Activated T-helper 1 cell treated with anti-CD3 and anti-CD28 coated beads, Interleukin-2, amount 50 U/mL, for 16 hours (primary cell): ENCODE results near the gene NPTX1.
"Not testable (repeated sequence)": the region's sequence is repeated elsewhere in the genome, so short reads cannot be mapped to it uniquely, and the experiment has no call there.

Experiments used
- DNase-seq, 2 donors: peaks; one replicate each; pipeline ENCODE4 v3.0.0-alpha.2; 2020; ENCODE audit warnings: low read depth in 1 of 2, low spot score in 1 of 2

Gene NPTX1, protein sequence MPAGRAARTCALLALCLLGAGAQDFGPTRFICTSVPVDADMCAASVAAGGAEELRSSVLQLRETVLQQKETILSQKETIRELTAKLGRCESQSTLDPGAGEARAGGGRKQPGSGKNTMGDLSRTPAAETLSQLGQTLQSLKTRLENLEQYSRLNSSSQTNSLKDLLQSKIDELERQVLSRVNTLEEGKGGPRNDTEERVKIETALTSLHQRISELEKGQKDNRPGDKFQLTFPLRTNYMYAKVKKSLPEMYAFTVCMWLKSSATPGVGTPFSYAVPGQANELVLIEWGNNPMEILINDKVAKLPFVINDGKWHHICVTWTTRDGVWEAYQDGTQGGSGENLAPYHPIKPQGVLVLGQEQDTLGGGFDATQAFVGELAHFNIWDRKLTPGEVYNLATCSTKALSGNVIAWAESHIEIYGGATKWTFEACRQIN

DNA sequence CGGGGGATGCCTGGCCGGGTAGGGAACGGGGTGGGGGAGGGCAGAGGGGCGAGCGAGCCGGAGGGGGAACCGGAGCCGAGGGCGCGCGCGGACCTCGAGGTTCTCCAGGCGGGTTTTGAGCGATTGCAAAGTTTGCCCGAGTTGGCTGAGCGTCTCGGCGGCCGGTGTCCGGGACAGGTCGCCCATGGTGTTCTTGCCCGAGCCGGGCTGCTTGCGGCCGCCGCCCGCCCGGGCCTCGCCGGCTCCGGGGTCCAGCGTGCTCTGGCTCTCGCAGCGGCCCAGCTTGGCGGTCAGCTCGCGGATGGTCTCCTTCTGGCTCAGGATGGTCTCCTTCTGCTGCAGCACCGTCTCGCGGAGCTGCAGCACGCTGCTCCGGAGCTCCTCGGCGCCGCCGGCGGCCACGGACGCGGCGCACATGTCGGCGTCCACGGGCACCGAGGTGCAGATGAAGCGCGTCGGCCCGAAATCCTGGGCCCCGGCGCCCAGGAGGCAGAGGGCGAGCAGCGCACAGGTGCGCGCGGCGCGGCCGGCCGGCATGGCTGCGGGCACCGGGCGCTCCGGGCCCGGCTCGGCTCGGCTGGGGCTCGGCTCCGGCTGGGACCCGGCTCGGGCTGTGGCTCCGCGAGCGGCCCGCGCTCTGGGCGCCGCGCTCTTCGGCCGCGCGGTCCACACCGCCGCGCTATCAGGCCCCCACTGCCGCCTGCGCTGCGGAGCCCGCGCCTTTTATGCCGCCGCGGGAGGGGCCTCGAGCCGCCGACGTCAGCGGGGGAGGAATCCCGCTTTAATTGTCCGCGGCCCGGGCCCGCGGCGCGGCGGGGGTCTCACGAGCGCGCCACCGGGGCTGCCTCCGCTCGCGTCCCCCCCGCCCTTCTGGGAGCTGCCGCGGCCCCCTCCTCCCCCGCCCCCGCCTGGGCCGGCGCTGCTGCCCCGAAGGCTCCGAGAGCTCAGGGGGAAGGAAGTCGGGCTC lies at the start of gene NPTX1:
Gene NPTX1 (minus strand): TSS at position 698 of the 967 bp plus-strand sequence. CDS start 161 bp downstream, at position 537.
- no peak for DNase-seq

DNA sequence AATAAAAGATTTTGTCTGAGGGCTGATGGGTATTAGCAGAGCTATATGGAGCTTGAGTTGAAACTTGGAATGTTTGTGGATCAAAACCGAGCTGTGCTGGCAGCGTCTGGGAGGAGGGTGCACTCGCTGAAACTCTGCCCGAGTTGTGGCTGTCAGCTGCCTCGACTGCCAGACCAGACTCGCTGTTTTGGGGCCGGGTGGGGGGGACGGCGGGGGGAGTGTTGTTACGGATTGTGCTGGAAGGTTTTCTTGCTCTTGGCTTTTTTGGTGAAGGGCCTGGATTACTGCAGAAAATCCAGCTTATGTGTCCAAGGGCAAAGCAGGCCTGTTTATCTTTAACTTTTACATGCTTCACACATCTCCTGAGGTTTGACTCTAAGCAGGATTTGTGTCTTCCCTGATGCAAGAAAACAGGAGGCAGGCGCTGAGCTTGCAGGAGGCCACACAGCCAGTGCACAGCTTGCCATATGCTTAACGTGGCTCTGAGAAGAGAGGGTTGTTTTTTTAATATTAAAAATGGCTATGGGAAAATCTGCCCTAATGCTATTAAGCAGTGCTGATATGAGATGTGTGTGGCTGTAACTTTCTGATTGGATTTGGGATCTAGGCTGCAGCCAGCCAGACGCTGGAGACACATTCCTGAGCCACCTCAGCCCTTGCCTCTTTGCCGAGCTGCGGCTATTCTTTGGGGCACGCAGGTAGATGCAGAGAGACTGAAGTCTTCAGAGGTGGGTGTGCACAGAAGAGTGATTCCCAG lies 47.7 kb upstream of the NPTX1 start:
- DNase-seq, result no peak

DNA sequence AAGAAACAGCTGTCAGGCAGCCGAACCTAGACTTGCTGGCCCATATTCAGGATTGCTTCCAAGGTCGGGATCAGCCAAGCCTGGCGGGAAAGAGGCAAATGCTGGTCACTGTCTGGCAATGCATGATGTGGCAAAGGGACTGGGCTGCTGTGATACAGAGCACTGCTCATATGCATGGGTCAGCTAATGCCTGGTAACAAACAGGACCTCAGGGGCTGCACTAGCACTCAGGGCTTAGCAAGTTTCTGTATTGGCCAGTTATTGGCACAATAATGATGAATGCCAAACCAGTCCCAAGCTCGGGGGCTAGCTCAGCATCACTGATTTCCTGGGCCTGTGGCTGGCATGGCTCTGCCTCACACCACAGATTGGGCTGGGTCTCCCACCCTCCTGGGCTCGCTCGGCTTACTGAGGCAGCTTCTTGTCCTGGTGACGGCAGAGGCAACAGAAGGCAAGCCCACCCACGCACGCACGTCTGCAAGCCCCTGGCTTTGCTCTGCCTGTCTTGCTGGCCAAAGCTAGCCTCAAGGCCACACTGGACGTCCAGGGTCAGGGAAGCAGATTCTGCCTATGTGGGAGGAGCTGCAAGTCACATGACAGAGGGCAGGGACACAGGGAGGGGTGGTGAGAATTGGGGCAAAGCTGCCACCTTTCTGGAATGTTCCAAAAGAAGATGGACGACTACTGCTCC lies 46.8 kb upstream of the NPTX1 start:
- no peak for DNase-seq

DNA sequence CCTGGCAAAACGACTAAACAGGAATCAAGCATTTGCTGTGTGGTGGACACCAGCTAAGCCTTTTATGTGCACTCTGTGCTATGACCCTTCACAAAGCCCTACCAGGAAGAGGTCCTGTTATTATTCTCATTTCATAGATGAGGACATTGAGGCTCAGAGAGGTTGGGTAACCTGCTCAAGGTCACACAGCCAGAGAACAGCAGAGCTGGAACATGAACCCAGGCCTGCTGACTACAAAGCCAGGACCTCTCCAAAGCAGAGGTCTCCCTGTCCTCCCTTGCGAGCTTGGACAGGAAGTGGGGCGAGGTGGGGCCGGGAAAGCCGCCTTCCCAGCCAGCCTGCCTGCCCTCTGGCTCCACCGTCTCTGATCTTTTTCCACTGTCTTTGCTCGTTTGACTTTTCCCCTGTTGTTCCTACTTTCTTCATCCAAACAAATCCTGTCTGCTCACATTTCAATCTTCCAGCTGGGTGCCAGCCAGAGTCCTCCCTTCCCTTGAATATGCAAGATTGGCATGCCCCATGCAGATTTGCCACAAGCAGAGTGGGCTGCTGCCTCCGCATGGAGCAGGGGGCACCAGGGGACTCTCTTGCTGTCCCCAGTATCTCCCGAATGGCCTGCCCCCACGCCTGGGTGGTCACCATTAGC lies 44.5 kb upstream of the NPTX1 start:
- DNase-seq, result no peak

DNA sequence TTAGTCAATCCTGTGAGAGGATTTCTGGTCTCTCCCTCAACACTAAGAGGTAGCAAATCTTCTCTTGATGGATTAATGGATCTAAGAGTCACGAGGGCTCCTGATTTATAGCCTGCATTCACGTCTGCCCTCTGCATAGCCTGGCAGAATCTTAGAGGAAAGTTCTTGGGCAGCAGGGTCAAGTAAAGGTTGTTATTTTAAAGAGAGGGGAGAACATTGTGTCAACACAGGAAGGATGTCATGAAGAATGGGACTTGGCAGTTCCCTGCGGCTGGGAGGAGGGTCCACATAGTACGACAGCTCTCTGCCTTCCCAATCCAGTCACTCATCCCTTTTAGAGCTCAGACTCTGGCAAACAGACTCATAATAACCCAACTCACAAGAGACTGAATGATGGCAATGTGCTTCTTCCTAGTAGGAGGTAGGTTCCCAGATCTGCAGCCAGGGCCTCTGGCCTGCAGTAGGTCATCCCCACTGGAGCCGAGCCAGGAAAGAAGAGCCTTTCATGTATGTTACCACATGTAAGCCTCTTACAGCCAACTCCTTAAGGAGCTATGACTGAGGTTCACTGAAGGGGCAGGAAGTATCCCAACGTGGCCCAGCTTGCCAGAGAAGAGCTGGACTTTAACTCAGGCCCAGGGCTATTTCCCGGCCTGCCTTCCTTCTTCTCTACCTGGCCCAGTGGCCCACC lies 42.8 kb upstream of the NPTX1 start:
- DNase-seq, result no peak

DNA sequence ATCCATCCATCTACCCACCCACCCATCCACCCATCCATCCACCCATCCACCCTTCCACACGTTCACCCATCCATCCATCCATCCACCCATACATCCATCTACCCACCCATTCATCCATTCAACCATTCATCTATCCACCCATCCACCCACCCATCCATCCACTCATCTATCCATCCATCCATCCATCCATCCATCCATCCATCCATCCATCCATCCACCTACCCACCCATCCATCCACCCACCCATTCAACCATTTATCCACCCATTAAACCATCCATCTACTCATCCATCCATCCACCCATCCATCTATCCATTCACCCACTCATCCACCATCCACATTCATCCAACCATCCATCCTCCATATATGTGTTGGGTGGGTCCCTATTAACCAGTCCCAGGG lies 42.0 kb upstream of the NPTX1 start:
- no peak for DNase-seq

DNA sequence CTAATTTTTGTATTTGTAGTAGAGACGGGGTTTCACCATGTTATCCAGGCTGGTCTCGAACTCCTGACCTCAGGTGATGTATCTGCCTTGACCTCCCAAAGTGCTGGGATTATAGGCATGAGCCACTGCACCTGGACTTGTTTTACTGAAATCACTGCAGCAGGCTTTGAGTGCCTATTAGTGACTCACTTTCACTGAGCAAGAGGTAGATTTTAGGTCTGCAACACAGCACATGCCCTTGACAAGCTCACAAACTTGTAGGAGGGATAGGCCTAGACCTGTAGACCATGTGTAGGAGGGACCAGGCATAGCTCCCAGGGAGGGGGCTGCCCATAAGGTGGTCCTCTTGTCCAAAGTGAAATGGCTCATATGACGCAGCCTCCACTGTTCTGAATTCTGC lies 41.2 kb upstream of the NPTX1 start:
- no peak for DNase-seq

DNA sequence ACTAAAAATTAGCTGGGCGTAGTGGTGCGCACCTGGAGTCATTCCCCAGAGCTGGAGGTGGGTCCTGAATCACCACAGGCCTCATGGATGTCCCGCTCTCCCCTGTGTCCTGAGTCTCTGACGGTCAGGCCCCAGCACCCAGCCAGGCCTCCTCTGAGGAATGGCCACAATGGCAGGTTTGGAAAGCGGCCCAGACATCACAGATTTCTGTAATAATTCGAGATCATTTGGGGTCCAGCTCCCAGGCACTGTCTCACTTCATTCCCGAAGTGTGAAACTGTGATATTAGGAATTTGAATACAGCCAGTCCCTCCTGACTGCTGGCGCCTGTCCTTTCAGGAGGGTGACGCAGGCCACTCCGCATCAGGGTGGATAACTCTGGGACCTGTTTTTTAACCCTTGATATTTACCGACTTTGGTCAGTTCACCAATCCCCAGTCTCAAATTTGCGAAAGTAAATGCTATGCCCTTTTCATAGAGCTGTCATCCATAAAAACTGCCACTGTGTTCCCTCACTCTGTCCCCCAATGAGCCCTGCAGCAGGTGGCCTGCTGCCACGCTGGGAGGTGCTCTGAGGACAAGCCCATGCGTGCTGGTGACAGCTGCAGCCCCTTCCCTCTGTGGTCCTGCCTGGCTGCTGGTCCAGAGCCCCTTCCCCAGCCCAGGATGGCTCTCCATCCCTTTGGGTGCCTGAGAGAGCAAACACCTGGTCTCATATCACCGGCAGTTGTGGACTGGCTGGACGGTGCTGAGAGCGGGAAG lies 39.9 kb upstream of the NPTX1 start:
- no peak for DNase-seq

DNA sequence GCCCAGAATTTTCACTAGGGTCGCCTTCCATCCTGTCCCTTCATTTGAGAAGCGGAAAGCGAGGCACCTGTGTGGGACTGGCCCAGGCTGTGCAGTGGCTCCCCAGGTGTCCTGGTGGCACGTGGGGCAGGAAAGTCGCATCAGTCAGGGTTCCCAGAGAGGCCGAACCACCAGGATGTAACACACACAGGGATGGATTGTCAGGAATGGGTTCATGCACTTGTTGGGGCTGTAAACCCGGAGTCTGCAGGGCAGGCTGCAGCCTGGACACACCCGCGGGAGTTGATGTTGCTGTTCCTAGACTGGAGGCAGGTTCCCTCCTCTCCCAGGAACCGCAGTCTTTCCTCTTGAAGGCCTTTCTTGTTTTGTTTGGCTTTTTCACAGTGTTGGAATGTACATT lies 37.5 kb upstream of the NPTX1 start:
- no peak for DNase-seq

DNA sequence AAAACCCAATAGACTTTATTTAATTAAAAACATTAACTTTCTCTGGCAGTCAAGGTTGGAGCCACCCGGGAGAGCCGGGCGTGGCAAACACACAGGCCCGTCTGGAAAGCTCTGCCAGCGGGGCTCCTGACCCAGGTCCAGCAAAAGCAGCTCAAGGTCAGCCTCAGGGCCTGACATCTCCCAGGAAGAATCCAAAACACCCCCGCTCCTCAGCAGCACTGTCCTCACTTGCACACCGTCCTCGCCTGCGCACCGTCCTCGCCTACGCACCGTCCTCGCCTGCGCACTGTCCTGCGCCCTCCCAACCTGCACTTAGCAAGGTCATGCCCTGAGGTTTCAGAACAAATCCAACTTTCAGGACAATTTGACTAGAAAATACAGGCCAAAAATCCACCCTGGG lies 36.8 kb upstream of the NPTX1 start:
- DNase-seq, result no peak

DNA sequence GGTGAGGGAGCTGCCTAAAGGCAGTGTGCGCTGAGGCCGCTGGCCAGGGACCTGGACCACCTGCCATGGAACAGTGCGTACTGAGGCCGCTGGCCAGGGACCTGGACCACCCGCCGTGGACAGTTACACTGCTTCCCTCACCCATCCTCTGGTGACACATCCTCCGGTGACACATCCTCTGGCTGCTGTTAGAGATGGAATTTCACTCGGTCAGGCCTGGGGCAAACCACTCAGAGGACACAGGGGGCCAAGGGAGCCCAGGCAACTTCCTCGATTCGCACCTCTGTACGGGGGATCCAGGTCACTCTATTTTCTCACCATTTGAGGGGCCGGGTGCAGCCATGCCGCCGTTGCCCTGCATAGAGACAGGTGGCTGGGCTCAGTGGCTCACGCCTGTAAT lies 35.8 kb upstream of the NPTX1 start:
- DNase-seq, result no peak

DNA sequence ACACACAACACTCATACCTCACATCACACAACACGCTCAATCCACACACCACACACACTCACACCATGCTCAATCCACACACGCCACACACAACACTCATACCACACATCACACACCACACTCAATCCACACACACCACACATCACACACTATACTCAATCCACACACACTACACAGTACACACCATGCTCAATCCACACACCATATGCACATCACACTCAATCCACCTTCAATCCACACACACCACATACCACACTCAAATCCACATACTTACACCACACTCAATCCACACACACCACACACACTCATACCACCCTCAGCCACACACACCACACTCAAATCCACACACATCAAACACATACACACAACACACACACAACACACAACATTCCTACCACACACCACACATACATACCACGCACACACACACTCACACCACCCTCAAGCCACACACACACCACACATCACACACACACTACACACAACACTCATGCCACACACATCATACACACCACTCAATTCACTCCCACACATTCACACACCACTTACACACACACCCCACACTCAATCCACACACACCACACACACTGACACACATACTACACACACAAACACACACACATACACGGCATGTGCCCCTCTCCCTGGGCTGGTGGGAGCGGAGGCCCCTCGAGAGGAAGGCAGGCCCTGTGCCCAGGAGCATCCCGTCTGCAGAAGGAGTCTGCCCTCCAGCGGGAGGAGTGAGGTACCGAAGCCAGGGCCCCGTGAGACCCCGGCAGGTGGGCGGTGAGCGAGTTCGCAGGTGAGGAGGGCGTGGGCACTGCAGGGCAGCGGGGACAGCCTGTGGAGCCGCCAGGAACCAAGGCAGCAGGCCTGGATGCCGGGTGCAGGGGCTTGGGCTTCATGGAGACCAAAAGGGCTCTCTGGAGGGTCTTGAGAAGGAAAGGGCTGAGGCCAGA lies 35.1 kb upstream of the NPTX1 start:
- no peak for DNase-seq

DNA sequence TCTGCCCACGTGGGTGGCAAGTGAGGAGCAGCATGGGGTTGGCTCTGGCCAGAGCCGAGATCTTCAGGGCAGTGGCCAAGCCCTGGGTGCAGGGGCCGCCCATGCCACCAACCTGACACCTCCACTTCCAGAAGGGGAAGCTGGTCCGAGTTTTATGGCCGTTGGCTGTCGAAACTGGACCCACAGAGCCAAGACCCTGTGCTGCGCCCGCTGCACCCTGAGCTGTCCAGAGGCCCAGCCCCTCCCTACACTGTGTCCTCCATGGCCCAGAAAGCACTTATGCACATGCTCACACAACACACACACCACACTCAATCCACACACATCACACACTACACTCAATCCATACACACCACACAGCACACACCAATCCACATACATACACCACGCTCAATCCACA lies 34.4 kb upstream of the NPTX1 start:
- no peak for DNase-seq

DNA sequence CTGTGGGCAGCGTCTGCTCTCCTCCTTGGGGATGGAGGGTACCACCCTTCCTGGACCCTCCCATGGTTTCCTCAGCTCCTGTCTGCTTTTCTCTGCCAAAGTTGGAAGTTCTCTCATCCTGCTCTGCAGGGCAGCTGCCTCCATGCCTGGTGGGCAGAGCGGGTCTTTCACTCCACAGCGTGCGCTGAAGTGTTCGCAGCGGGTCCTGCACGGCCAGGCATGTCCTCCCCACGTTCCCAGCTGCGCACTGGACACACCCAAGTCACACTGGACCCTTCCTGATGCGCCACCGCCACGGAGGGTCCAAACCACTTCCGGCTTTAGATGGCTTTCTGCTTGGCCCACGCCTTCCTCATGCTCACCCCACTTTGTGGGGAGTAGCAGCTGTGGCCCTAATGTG lies 33.7 kb upstream of the NPTX1 start:
- no peak for DNase-seq

DNA sequence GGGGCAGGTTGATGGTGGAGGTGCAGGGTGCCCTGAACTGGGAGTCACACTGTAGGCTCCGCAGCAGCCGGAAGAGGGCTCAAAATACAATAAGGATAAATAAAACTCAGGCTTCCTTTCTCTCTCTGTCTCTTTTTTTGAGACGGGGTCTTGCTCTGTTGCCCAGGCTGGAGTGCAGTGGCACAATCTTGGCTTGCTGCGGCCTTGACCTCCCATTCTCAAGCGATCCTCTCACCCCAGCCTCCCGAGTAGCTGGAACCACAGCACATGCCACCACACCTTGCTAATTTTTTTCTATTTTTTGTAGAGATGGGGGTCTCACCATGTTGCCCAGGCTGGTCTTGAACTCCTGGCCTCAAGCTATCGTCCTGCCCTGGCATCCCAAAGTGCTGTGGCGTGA lies 32.9 kb upstream of the NPTX1 start:
- no peak for DNase-seq

DNA sequence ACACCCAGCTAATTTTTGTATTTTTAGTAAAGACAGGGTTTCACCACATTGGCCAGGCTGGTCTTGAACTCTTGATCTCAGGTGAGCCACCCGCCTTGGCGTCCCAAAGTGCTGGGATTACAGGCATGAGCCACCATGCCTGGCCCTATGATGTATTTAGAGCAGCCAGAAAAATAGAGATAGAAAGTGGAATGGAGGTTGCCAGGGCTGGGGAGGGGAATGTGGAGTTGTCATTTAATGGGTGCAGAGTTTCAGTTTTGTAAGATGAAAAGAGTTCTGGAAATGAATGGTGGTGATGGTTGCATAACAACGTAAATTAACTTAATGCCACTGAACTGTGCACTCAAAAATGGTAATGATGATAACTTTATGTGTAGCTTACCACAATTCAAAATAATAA lies 31.6 kb upstream of the NPTX1 start:
- DNase-seq, result no peak

DNA sequence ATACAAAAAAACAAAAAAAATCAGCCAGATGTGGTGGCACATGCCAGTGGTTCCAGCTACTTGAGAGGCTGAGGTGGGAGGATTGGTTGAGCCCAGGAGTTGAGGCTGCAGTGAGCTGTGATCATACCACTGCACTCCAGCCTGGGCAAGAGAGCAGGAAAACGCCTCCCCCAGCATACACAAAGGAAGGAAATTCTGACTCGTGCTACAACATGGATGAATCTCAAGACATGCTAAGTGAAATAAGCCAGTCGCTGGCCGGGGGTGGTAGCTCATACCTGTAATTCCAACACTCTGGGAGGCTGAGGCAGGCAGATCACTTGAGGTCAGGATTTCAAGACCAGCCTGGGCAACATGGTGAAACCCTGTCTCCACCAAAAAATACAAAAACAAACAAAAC lies 30.8 kb upstream of the NPTX1 start:
- DNase-seq, result not testable (repeated sequence)
